ENCODE data around the gene RHOT2.

RHOT2 gene

DNA sequence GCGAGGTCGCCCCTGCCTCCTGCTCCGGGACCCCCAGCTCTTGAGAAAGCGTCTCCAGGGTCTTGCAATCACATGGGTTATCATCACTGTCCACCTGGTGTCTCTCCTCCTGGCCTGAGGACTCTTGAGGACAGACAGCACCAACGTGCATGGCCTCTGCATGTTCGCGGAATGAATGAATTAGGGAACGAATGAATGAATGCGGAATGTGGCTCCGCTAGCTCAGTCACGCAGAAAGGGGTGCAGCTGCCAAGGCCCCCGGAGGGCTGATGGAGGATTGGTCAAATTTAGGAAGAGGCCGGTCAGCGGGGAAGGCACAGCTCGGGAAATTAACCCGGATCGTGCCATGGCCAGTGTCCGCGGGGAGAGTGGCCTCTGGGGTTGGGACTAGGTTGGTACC, 34.4 kb downstream of the RHOT2 start:
- DNase-seq = no peak

DNA sequence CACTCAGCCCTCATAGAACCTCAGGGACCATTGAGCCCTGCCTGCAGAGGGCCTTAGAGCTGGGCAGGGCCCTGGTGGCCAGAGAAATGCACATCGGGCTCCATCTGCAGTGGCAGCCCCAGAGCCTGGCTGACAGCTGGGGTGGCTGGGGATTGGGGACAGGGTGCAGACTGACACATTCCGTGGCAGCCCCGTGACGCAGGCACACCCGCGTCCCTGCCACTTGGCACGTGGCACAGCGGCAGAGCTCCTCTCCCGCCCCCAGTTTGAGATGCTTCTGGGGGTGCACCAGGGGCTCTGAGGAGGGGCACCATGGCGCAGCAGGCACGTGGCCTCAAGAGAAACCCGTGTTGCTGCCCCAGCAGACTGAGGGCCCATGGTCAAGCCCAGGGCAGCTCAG, 35.5 kb downstream of the RHOT2 start:
- no peak for DNase-seq

DNA sequence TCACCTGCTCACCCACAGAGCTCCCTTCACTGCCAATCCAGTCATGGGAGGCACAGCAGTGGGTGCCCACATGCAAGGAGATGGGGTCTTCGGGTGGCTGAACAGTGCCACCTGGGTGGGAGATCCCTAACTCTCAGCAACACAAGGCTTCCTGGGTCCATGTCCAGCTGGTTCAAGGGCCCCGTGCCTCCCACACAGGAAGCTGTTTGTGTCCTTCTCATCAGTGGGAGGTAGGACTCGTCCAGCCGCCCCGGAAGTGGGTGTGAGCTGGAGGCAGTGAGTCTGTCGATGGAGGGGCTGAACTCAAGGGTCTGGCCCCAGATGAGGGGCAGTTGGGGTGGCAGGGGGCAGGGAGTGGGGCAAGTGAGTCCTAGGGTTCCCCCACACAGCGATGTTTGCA, 36.1 kb downstream of the RHOT2 start:
- no peak for DNase-seq

DNA sequence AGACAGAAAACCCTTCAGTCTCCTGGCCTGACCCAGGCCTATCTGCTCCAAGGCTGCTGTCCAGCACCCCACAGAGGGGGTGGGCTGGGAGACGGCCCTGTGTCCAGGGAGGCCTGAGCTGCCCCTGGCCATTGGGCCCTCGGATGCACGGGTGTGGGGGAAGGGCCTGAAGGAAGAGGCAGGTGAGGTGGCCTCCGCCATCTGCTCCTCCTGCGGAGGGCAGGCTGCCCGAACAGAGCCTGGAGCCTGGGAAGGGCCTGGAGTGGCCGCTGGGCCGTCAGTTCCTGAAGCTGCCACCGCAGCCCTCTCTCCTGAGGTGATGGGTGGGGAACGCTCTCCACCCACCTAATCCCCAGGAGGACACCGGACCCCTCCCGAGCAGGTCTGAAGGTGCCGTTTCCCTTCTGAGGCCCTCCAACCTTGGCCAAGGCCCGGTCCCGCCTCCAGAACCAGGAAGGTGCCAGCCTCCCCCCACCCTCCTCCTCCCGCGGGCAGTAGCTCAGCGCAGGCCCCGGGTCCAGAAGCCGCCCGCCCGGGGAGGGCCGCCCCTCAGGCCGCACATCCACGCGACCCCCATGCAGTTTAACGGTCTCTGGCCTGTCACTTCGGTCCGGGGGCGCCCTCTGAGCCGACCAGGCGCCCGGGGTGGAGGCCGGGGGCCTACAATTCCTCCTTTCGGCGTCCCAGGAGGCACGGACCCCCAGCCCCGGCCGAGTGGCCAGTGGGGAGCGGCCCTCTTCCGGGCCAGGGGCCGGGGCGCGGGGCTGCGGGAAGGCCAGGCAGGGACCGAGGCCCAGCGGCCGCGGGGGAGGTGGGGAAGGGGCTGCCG, 36.8 kb downstream of the RHOT2 start:
- no peak for DNase-seq

DNA sequence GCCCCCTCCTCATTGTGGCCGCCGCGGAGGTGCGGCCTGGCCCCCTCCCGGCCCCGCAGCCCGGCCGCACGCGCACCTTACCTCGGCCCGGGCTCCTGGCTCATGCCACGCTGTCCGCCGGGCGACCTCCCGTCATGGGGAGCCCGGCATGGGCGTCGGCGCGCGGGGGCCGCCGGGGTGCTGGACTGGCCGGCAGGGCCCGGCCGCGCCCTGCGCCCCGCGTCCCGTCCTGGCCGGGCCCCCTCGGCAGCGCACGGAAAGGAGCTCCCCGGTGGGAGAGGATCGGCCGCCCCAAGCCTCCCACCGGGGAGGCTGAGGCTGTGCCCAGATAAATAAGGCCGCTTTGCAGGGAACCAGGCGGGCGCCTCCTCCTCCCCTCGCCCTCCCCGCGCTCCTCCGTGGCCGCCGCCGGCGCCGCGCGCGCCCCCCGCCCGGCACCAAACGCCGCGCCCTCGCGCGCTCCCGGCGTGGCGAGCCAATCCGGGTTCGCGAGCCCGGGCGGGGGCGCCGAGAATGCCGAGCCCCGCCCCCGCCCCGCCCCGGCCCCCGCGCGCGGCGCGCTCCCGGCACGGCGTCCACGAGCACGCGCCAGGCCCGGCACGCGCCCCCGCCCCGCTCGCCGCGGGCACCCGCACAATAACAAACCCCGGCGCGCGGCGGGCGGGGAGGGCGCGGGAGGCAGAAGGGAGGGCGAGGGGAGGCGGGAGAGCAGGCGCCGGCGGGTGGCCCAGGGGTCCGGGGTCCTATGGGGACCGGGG, 37.7 kb downstream of the RHOT2 start, which contains the start of gene FBXL16:
FBXL16 (minus strand) TSS at position 371 of the 758 bp plus-strand sequence. CDS start 8,396 bp downstream, outside the sequence.
- DNase-seq = no peak

DNA sequence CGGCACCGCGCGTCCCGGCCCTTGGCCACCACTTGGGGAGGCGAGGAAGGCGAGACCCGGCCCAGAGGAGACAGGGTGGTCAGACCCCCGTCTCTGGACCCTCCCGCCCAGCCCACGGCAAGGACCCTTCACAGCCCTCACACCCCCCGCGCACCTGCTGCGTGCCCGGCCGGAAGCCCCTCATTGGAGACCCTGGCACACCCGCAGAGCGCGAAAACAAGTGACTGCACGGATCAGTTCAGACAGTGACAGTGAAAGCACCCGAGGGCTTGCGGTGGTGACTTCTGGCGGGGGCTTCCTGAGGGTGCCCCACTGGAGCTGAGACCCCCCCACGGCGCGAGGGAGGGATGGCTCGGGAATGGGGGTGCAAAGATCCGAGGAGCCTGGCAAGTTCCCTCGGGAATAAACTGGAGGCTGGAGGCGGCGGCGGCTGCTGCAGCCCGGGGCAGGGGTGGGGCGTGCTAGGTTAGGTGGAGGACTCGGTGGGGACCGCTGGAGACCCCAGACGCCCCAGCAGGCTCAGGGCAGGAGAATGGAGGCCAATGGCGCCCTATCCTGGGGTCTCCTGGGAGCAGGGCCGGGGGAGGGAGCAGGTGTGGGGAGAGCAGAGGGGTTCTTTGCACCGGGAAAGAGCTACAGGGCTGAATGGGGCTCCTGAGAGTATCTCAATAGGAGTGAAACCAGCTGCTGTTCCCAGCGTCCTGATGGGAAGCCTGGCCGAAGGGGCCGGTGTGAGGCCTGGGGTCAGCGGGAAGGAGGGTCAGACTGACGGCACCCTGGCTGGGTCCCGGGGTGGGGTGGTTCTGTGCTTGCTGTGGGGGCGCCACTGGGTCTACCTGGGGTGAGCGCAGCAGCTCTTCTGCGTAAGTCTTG, 38.5 kb downstream of the RHOT2 start:
- no peak for DNase-seq

DNA sequence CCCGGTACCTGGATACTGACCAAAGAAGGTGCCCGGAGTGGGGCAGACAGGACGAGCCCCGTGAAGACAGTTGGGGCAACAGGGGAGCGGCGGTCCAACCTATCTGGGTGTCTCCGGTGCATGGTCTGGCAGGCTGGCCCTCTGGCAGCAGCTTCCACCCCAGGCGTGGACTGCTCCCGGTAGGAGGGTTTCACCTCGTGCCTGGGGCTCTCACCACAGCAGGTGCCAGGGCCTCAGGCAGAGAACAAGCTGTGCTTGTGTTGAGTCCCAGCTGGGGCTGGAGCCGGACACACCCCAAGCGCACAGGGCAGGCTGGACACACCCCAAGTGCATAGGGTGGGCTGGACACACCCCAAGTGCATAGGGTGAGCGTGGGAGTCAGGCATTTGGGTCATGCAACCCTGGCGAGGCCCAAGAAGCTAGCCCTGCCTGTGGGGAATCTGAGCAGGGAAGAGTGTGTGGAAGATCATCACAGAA, 39.2 kb downstream of the RHOT2 start:
- no peak for DNase-seq

DNA sequence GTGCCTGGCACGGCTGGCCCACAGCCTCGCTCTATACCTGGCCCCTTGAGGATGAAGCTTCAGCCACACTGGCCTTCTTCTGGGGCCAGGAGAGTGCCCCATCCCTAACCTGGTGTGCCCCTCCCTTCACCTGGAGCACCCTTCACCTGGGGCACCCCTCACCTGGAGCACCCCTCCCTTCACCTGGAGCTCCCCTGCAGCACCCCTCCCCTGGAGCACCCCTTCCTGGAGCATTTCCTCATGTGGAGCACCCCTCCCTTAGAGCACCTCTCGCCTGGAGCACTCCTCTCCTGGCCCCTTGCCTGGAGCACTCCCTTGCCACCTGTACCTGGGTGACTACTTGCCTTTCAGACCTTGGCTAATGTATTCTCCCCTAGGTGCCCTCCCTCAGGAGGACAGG, 40.1 kb downstream of the RHOT2 start:
- DNase-seq = no peak

DNA sequence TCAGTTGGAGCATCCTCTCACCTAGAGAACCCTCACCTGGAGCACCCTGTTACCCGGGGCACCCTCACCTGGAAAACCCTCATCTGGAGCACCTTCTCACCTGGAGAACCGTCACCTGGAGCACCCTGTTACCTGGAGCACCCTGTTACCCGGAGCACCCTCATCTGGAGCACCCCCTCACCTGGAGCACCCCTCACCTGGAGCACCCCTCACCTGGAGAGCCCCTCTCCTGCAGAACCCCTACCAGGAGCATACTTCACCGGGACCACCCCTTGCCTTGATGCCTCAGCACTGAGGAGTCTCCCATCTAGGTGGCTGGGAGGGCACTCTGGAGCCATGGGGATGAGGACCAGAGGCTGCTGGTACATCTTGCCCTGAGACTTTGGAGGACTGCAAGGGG, 41.0 kb downstream of the RHOT2 start:
- DNase-seq = no peak

DNA sequence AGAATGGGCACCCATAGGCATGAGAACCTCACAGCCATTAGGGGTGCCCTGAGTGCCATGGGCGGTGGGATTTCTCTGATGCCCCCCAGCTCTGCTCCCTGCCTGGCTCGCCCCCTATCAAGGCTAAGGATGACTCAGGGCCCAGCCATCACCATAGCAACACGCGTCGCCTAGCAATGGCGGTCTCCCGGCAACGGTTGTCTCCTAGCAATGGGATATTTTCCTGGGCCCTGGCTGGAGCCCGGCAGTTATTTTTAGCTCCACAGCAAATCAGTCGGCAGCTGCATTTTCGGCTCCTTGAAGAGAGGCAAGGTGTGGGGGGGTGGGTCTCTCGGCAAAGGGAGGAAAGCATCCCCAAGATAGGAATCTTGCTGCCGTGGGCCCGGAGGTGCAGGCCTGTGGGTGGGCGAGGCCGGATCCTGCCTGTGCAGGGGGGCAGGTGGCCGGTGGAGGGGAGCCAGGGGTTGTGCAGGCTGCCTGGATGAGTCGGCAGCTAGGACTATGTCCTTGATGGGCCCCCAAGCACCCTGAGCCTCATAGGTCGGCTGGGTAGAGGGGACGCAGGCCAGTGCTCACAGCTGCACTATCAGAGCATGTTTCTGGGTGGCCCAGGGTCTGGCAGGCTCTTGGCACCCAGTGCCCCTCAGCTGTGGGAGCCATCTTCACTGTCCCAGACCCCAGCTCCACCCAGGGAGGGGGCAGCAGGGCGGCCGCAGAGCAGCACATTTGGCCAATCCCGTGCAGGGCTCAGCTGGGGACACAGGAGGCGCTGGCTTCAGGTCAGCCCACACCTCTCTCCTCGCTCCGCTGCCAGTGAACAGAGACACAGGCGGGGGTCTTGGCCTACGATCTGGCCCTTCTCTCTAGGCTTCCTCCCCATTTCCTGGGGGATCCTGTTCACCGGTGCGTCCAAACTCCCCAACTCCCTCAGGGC, 41.9 kb downstream of the RHOT2 start:
- peak; percentile 65 for DNase-seq

DNA sequence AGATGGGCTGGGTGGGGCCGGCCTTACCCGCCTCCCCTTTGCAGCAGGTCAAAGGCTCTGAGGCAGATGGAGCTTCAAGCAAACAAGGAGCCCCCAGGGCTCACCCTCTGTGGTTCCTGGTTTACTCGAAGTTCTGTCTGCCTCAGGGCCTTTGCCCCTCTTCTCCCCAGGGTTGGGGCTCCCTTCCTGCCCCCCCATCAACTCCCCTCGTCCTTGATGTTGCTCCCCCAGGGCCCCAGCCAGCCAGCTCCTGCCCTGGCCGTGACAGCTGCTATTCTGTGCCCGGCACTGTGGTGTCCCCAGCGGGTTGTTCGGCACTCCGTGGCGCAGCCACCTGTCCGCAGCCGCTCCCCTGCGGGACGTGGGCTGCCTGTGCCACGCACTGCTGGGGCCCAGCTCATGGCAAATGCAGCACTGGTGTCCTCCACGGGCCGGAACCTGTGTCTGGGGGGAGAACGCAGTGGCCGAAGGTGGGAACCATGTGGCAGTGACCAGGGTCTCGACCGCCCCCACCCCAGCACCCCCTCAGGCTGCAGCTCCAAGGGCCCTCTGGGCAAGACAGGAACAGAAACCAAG, 42.7 kb downstream of the RHOT2 start:
- DNase-seq = no peak

DNA sequence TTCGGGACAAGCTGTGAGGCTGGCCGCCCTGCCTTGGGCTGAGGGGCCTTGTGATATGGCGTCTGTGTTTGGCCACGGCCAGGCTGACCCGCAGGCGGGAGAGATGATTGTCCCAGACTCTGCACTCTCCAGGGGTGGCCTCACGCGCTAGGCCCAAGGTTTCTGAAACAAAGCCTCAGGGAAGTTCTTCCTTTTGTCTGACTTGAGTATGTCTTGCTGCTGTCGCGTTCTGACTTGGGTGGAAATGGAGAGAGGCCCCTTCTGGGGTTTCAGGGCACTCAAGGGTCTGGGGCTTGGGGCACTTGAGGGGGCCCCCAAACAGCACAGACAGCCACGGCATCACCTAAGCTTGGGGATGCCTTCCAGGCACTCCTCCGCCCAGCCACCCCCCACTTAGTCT, 43.2 kb downstream of the RHOT2 start:
- no peak for DNase-seq

DNA sequence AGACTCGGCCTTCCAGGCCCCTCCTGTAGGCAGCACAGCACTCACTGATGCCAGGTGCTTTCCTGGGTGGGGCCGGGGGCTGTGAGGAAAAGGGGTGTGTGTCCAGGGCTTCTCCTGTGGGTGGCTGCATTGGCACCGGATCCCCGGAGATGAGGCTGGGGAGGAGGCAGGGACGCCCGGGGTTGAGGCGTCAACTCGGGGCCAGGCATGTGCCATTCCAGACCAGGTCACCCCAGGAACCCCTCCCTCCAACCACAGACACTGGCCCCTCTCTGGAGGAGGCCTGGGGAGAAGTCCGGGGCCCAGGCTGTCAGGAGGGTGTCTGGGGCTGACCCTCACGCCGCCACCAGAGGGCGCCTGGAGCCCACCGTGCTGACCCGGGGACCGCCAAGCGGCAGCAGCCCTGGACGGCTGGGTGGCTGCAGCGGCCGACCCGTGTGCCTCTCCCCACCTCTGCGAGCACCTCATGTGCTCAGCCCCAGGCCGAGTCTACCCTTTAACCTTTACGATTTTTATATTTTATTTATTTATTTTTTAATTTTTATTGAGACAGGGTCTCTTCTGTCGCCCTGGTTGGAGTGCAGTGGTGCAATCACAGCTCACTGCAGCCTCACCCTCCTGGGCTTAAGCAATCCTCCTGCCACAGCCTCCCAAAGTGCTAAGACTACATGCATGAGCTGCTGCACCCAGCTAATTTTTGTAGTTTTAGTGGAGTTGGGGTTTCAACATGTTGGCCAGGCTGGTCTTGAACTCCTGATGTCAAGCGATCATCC, 43.8 kb downstream of the RHOT2 start:
- DNase-seq = peak; percentile 79

DNA sequence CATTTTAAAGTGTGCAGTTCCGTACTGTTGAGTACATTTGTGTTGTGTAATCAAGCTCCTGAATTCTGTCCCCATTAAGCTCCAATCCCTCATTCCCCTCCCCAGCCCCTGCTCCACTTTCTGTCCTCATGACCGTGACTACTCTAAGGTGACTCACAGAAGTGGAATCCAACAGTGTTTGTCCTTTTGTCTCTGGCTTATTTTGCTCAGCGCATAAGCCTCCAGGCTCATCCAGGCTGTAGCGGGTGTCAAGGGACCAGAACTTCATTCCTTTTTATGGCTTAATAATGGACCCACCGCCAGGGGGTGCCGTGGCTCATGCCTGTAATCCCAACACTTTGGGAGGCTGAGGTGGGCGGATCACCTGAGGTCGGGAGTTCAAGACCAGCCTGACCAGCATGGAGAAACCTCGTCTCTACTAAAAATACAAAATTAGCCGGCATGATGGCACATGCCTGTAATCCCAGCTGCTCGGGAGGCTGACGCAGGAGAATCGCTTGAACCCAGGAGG, 44.9 kb downstream of the RHOT2 start:
- DNase-seq = peak; percentile 74

DNA sequence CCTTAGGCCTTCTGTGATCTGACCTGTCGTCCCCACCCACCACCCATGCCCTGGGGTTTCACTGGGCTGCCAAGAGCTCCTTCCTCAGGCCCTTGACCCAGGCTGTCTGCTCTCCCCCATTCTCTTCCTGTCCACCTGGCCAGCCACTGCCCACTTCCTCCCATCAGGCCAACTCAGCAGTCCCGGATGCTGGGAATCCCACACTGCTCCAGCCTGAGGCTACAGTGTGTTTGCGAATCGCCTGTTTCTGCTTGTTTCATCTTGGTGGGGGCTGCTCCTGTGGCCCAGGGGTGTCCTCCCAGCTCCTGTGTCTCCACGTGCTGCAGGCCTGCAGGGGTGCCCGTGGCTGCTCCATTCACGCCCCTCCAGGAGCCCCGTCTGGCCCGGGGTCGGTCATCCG, 46.1 kb downstream of the RHOT2 start:
- no peak for DNase-seq

DNA sequence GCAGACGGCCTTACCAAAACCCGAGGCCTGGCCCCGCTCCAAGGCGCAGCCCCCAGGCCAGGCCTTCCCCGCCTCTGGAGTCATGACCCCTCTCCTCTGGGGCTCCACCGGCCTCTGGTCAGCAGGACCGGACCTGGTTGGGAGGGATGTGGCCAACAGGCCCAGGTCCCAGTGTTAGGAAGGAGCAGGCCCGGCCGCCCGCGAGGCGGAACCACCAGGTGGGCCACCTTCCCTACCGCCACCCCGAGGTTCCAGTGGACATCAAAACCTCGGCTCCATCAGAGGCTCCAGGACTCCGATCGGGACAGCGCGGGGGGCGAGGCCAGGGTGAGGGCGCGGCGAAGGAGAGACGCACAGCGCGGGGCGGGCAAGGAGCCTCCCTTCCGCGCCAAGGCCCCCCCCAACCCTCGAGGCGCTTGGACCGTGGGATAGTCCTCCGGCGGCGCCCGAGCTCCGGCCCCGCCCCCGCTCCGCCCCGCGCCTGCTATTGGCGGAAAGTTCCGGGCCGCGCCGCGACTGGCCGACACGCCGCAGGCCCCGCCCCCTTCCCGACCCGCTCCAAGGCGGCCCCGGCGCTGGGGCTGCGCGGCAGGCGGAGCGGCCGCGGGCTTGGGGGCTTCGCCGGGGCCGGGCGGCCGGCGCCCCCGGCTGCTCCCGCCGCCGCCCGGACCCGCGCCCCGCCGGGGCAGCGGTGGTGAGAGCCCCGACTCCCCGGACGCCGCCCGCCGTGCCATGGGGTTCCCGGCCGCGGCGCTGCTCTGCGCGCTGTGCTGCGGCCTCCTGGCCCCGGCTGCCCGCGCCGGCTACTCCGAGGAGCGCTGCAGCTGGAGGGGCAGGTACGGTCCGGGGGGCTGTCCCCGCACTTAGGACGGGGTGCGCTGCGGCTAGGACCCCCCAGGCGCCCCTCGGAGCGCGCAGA, 46.9 kb downstream of the RHOT2 start, which contains the start of gene METRN:
METRN (plus strand) TSS at position 561 of the 919 bp plus-strand sequence; CDS start at position 733, 172 bp downstream.
- peak; percentile 95 for DNase-seq

DNA sequence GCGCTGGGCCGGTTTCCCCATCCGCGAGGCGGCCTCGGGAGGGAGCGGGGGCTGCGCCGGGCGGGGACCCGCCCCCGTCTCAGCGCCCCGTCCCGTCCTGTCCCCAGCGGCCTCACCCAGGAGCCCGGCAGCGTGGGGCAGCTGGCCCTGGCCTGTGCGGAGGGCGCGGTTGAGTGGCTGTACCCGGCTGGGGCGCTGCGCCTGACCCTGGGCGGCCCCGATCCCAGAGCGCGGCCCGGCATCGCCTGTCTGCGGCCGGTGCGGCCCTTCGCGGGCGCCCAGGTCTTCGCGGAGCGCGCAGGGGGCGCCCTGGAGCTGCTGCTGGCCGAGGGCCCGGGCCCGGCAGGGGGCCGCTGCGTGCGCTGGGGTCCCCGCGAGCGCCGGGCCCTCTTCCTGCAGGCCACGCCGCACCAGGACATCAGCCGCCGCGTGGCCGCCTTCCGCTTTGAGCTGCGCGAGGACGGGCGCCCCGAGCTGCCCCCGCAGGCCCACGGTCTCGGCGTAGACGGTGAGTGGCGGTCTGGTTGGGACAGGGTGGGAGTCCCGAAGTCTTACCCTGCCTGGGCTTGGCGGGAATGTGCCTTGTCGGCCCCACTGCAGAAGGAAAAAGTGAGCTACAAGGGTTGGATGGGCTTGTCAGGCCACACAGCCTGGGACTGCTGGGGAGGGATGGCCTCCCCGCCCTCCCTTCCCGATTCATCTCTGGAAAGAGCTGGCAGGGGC, 47.7 kb downstream of the RHOT2 start:
- peak; percentile 49 for DNase-seq

DNA sequence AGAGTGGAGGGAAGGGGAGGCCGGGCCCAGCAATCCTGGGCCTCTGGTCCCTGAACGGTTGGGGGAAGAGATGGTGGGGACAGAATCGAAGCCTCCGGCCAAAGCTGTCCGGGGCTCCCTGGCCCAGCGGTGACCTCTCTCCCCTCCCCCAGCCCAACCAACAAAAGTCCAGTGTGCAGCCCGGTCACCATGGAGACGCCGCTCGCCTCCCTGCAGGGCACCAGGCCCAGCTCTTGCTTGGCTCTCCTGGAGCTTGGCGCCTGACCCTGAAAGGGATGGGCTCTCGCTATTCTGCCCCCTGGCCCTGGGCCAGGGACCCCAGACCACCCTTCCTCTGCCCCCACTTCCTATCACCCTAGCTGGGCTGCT, 48.3 kb downstream of the RHOT2 start:
- no peak for DNase-seq
